GM21526 (cell line): ENCODE measurements around the gene OPN1MW3.
"Not testable (repeated sequence)": the region's sequence is repeated elsewhere in the genome, so short reads cannot be mapped to it uniquely, and the experiment has no call there.

Source experiments
- ATAC-seq: cut with Tn5 transposase; IDR thresholded peaks from one replicate; pipeline ENCODE4 v1.9.1; 2021; ENCODE audit warnings: moderate library complexity; ENCODE audit not compliant: unreplicated experiment, low FRiP score

OPN1MW3 gene

GRCh38 chrX:154295664-154296310 is 38.4 kb downstream of the OPN1MW3 start, which contains the start of gene TKTL1:
Gene TKTL1 (plus strand): TSS chrX:154295795. CDS start chrX:154295860, 65 bp downstream.
- ATAC-seq = no peak

- ATAC-seq = no peak
Observed at GRCh38 chrX:154296731-154297130, 39.3 kb downstream of the OPN1MW3 start.

GRCh38 chrX:154298312-154298711 is 40.9 kb downstream of the OPN1MW3 start:
- ATAC-seq = no peak

GRCh38 chrX:154300816-154301215 is 43.4 kb downstream of the OPN1MW3 start:
- ATAC-seq = no peak

GRCh38 chrX:154302998-154303397 is 45.6 kb downstream of the OPN1MW3 start:
- not testable (repeated sequence) for ATAC-seq

GRCh38 chrX:154303476-154303875 is 46.1 kb downstream of the OPN1MW3 start:
- no peak for ATAC-seq

GRCh38 chrX:154304846-154305245 is 47.5 kb downstream of the OPN1MW3 start:
- ATAC-seq = no peak

GRCh38 chrX:154305541-154306205 is 48.3 kb downstream of the OPN1MW3 start:
- ATAC-seq = no peak

GRCh38 chrX:154307202-154307601 is 49.8 kb downstream of the OPN1MW3 start:
- no peak for ATAC-seq

GRCh38 chrX:154308108-154308946 is 50.9 kb downstream of the OPN1MW3 start:
- ATAC-seq = no peak

GRCh38 chrX:154309041-154309775 is 51.8 kb downstream of the OPN1MW3 start:
- no peak for ATAC-seq

- ATAC-seq = no peak
Observed at GRCh38 chrX:154310616-154311536, 53.5 kb downstream of the OPN1MW3 start.

- ATAC-seq = no peak
Observed at GRCh38 chrX:154312116-154312515, 54.7 kb downstream of the OPN1MW3 start.

- no peak for ATAC-seq
Observed at GRCh38 chrX:154313147-154313546, 55.8 kb downstream of the OPN1MW3 start.

- no peak for ATAC-seq
Observed at GRCh38 chrX:154315416-154315815, 58.0 kb downstream of the OPN1MW3 start.

- no peak for ATAC-seq
Observed at GRCh38 chrX:154317391-154317995, 60.1 kb downstream of the OPN1MW3 start.

GRCh38 chrX:154320406-154320805 is 63.0 kb downstream of the OPN1MW3 start:
- ATAC-seq = no peak
